Heart right ventricle (tissue), 16 donors: ENCODE measurements around the gene RPLP2. TPM values are rescaled to one million over a fixed set of nuclear protein-coding genes. Genes with fewer than 3 reads are reported as not detected.

Experiments used
- ATAC-seq, 8 donors: fragments of 200-7000 bp; cut with Tn5 transposase; one replicate each; pipeline ENCODE4 v1.9.1; 2020; ENCODE audit warnings: mild to moderate bottlenecking in 8 of 8, moderate library complexity in 8 of 8, moderate number of reproducible peaks in 1 of 8
- DNase-seq, 2 donors: peaks; one replicate each; pipeline ENCODE4 v3.0.0-alpha.2; 2020
- H3K27ac ChIP-seq, 10 donors: fragments of 200-600 bp; sonication (generic) in 2 of 10; one replicate each; pipeline versions ENCODE4 v1.5.0 to v1.8.0; 2020 to 2022; ENCODE audit warnings: mild to moderate bottlenecking in 3 of 10
- H3K27me3 ChIP-seq, 7 donors: fragments of 200-600 bp; one replicate each; pipeline ENCODE4 v1.8.0; 2021 to 2022; ENCODE audit warnings: mild to moderate bottlenecking in 2 of 7
- H3K36me3 ChIP-seq, 9 donors: fragments of 200-600 bp; sonication (generic) in 1 of 9; one replicate each; pipeline versions ENCODE4 v1.5.0 to v1.8.0; 2020 to 2022; ENCODE audit warnings: mild to moderate bottlenecking in 2 of 9
- H3K4me1 ChIP-seq, 9 donors: fragments of 200-600 bp; sonication (generic) in 1 of 9; one replicate each; pipeline versions ENCODE4 v1.5.0 to v1.8.0; 2020 to 2022; ENCODE audit warnings: mild to moderate bottlenecking in 4 of 9
- H3K4me3 ChIP-seq, 10 donors: fragments of 200-600 bp; sonication (generic) in 2 of 10; one replicate each; pipeline versions ENCODE4 v1.5.0 to v1.8.0; 2020 to 2022; ENCODE audit warnings: mild to moderate bottlenecking in 7 of 10, moderate library complexity in 2 of 10
- H3K9me3 ChIP-seq, 11 donors: fragments of 200-600 bp in 10 of 11; sonication (generic) in 2 of 11; one replicate each; pipeline versions ENCODE4 v1.5.0 to v1.8.0; 2013 to 2022; ENCODE audit warnings: mild to moderate bottlenecking in 2 of 11, control low read depth in 1 of 11, moderate library complexity in 1 of 11
- WGBS, 2 donors: extraction: QIAGEN DNeasy Blood & Tissue Kit; methylation state at CpG; one replicate each; pipeline ENCODE4 v1.1.7; 2013; ENCODE audit warnings: inconsistent platforms in 1 of 2; 5-methylcytosine and 5-hydroxymethylcytosine counted together
- intact Hi-C, 10 donors: fragments of 100-400 bp; cut with DNase I; formaldehyde crosslinking; loops; one replicate each; pipeline versions ENCODE4 v1.11.1 to v1.14.2; 2022
- polyA plus RNA-seq, 2 donors: library from polyadenylated mRNA; stranded (reverse); fragments of 200-250 nt; gene quantifications; one replicate each; pipeline ENCODE4 v1.2.3, GENCODE V29; 2013
- total RNA-seq, 10 donors: library from RNA; stranded (reverse); fragmentation: NEBNext Ultra II Directional in 3 of 10; extraction: Animal tissue kit (Norgen Biotek cat#: 25700) in 3 of 10; gene quantifications; one replicate each; pipeline versions ENCODE4 v1.2.1 to v1.2.4, GENCODE V29; 2021 to 2023
- TF ChIP-seq, protein P1 (sequence below), 9 donors: fragments of 200-600 bp; sonication (generic) in 2 of 9; IDR thresholded peaks; one replicate each; pipeline versions ENCODE4 v1.5.0 to v1.8.0; 2021 to 2022; ENCODE audit warnings: antibody characterized with exemption in 9 of 9, mild to moderate bottlenecking in 5 of 9, moderate library complexity in 1 of 9
- donor health status: Arrhythmogenic right ventricular cardiomyopathy.
- donor health status: ischemic (EF 13 %, LVEDD 7.1; RV severe dilation, severe dysfunction).
- donor health status: healthy with polysubstance abuse.
- donor health status: DM: no; HTN: yes; CAD: no.
- donor health status: DM: no; HTN: no; CAD: no.
- donor health status: ischemic (EF 25% LVEDD 6.9; RV normal size, moderate dysfunction).
- donor health status: ischemic (EF 25% LVEDD 5.7; RV mildly dilated, moderate dysfunction).
- donor health status: healthy.
- donor health status: DM: yes; HTN: yes; CAD: no.
- donor health status: Ischemic cardiomyopathy.
- donor health status: ischemic (EF 35%, LVEDD 5.7; RV mildly dilated, moderate dysfunction).
- donor health status: nonischemic (EF 11% LVEDD 7.7; RV severe dilation, severe dysfunction).
- donor health status: DM: yes; HTN: yes; CAD: no.
- donor health status: PGD.
- donor health status: ischemic (EF 29% LVEDD 5.4; RV normal size, mild dysfunction).
- donor health status: nonischemic (EF 23%, LVEDD 6.1; RV moderate dilation, normal function).

RPLP2 gene
- total and polyA plus RNA-seq, 12 donors = 765 to 1,699 (median 918) TPM

DNA sequence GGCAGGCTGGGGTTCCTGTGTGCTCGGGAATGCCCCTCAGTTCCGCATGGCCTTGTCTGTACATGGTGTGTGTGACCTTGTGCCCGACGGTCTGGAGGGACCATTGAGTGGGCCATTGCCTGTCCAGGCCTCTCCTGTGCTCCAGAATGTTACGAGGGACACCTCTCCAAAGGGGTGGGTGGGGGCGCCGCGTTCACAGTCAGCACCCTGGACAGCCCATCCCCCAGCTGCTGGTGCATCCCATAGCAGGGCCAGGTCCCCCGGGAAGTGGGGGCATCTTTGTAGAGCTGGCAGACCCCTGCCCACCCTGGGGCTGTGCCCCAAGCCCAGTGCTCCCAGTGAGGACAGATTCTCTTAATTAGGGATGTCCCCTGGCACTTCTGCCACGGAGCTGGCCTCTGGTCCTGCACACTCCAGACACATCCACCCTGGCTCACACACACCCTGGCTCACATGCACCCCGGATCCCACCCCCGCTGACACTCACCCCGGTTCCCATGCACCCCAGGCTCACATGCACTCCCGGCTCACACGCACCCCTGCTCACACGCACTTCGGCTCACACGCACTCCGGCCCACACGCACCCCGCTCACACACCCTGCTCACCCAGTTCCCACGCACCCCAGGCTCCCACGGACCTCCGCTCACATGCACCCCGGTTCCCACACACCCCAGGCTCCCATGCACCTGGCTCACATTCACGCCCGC, 48.4 kb downstream of the RPLP2 start:
- DNase-seq = no peak
- TF ChIP-seq, protein P1, sequence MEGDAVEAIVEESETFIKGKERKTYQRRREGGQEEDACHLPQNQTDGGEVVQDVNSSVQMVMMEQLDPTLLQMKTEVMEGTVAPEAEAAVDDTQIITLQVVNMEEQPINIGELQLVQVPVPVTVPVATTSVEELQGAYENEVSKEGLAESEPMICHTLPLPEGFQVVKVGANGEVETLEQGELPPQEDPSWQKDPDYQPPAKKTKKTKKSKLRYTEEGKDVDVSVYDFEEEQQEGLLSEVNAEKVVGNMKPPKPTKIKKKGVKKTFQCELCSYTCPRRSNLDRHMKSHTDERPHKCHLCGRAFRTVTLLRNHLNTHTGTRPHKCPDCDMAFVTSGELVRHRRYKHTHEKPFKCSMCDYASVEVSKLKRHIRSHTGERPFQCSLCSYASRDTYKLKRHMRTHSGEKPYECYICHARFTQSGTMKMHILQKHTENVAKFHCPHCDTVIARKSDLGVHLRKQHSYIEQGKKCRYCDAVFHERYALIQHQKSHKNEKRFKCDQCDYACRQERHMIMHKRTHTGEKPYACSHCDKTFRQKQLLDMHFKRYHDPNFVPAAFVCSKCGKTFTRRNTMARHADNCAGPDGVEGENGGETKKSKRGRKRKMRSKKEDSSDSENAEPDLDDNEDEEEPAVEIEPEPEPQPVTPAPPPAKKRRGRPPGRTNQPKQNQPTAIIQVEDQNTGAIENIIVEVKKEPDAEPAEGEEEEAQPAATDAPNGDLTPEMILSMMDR (IDR thresholded peaks at IDR 0.05) = no peak
- H3K4me3 ChIP-seq = no peak overlapping the region
- ATAC-seq = no peak
- no peaks in the 10 kb centered on the region for H3K27me3 ChIP-seq
- peaks cover 11 to 52% (median 33%) of the 10 kb centered on the region in 9 donors for H3K4me1 ChIP-seq
- WGBS, 2 donors = 86 to 88% methylated on average over 27 of the region's 27 CpGs
- peaks cover 0 to 20% (median 0%) of the 10 kb centered on the region in 9 donors for H3K36me3 ChIP-seq
- H3K9me3 ChIP-seq = no peaks in the 10 kb centered on the region
- intact Hi-C loops = loop anchor here in 2 of 10 donors (10.0 kb wide), 1 partner anchor 187 kb away; no protein-coding TSS in a partner anchor
- H3K27ac ChIP-seq = no peak overlapping the region

DNA sequence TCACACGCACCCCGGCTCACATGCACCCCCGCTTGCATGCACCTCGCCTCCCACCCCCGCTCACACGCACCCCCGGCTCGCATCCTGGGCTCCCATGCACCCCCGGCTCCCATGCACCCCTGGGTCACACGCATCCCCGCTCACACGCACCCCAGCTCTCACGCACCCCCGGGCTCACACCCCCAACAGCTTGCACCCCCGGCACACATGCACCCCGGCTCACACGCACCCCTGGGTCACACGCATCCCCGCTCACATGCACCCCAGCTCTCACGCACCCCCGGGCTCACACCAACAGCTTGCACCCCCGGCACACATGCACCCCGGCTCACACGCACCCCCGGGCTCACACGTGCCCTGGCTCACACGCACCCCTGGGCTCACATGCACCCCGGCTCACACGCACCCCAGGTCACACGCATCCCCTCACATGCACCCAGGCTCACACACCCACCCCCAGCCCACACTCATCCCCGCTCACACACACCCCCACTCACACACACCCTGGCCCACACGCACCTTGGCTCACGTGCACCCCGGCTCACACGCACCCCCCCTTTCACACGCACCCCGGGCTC, 49.1 kb downstream of the RPLP2 start:
- Histone ChIP-seq H3K4me3 (no peak overlapping the region), H3K27ac (no peak overlapping the region), H3K36me3 (peaks cover 0 to 25% (median 0%) of the 10 kb centered on the region in 9 donors), H3K4me1 (peaks cover 11 to 52% (median 33%) of the 10 kb centered on the region in 9 donors), H3K27me3 (no peaks in the 10 kb centered on the region), H3K9me3 (no peaks in the 10 kb centered on the region)
- DNase-seq (no peak), ATAC-seq (no peak)
- TF ChIP-seq, protein P1 (IDR thresholded peaks at IDR 0.05) = no peak
- intact Hi-C loops = loop anchor here in 2 of 10 donors (10.0 kb wide), 1 partner anchor 186 kb away; no protein-coding TSS in a partner anchor
- WGBS, 2 donors = 92 to 95% methylated on average over 33 to 37 of the region's 37 CpGs

DNA sequence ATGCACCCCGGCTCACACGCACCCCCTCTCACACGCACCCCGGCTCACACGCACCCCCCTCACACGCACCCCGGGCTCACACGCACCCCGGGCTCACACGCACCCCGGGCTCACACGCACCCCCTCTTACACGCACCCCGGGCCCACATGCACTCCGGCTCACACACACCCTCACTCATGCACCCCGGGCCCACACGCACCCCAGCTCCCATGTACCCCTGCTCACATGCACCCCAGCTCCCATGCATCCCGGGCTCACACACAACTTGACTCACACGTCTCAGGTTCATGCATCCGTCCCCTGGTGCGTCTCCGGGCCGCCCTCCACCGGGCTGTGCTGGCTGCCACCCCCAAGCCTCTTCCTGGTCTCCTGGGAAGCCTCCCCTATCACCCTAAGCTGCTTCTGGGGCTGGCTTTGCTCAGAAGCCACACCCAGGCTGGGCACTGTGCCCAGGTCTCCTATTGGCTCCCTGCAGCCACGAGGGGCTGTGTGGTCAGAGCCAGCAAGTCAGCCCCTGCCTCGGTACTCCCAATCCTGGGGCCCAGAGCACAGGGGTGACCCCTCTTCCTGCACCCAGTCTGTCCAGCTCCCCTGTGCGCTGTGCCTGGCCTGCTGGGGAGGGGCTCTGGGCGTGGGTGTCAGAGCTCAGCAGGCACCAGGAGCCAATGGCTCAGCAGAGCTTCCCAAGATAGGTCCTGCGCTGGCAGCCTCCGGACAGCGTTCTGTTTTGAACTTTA, 49.8 kb downstream of the RPLP2 start:
- TF ChIP-seq, protein P1 (IDR thresholded peaks at IDR 0.05) = no peak
- Histone ChIP-seq H3K4me1 (peaks cover 11 to 52% (median 33%) of the 10 kb centered on the region in 9 donors), H3K36me3 (peaks cover 0 to 28% (median 0%) of the 10 kb centered on the region in 9 donors), H3K27ac (peak overlapping the region in 8 of 10 donors; percentile 14 to 69 (median 50)), H3K4me3 (peak overlapping the region in 5 of 10 donors; percentile 5 to 34 (median 24)), H3K27me3 (no peaks in the 10 kb centered on the region), H3K9me3 (no peaks in the 10 kb centered on the region)
- 49 to 57% methylated on average over 29 to 31 of the region's 31 CpGs for WGBS, 2 donors
- DNase-seq (peak; percentile 79 to 84), ATAC-seq (peak; percentile 60 to 81 (median 76))
- intact Hi-C loops = loop anchor here in 2 of 10 donors (10.0 kb wide), 1 partner anchor 185 kb away; no protein-coding TSS in a partner anchor
